Measurements from ENCODE around the gene OLA1.

The OLA1 gene

GRCh38 chr2:174048243-174048642 lies 200.1 kb downstream of the OLA1 start:
- Histone ChIP-seq H3K9me3 (ENCODE audit: control insufficient read depth in 1 of 2, low read length in 2 of 2) (no peaks in the 10 kb centered on the region), H3K27me3 (ENCODE audit: low read depth, low read length) (no peaks in the 10 kb centered on the region), H3K27ac (ENCODE audit: low read length) (no peak overlapping the region), H3K36me3 (ENCODE audit: control insufficient read depth in 1 of 2, insufficient read depth in 2 of 2, low read length in 2 of 2) (no peaks in the 10 kb centered on the region), H3K4me3 (ENCODE audit: low read depth in 1 of 2, low read length in 2 of 2) (no peak overlapping the region), H3K4me1 (ENCODE audit: control insufficient read depth in 1 of 2, insufficient read depth in 2 of 2, low read length in 2 of 2) (peaks cover 0 to 5% of the 10 kb centered on the region in 2 donors)

- Histone ChIP-seq H3K9me3 (ENCODE audit: control insufficient read depth in 1 of 2, low read length in 2 of 2) (no peaks in the 10 kb centered on the region), H3K27me3 (ENCODE audit: low read depth, low read length) (no peaks in the 10 kb centered on the region), H3K4me1 (ENCODE audit: control insufficient read depth in 1 of 2, insufficient read depth in 2 of 2, low read length in 2 of 2) (peaks cover 0 to 5% of the 10 kb centered on the region in 2 donors), H3K36me3 (ENCODE audit: control insufficient read depth in 1 of 2, insufficient read depth in 2 of 2, low read length in 2 of 2) (no peaks in the 10 kb centered on the region), H3K4me3 (ENCODE audit: low read depth in 1 of 2, low read length in 2 of 2) (no peak overlapping the region), H3K27ac (ENCODE audit: low read length) (no peak overlapping the region)
Observed at GRCh38 chr2:174047746-174048145, 200.6 kb downstream of the OLA1 start.

- Histone ChIP-seq H3K36me3 (ENCODE audit: control insufficient read depth in 1 of 2, insufficient read depth in 2 of 2, low read length in 2 of 2) (no peaks in the 10 kb centered on the region), H3K27ac (ENCODE audit: low read length) (no peak overlapping the region), H3K4me3 (ENCODE audit: low read depth in 1 of 2, low read length in 2 of 2) (no peak overlapping the region), H3K27me3 (ENCODE audit: low read depth, low read length) (no peaks in the 10 kb centered on the region), H3K4me1 (ENCODE audit: control insufficient read depth in 1 of 2, insufficient read depth in 2 of 2, low read length in 2 of 2) (no peaks in the 10 kb centered on the region), H3K9me3 (ENCODE audit: control insufficient read depth in 1 of 2, low read length in 2 of 2) (no peaks in the 10 kb centered on the region)
Observed at GRCh38 chr2:174046172-174046571, 202.2 kb downstream of the OLA1 start.

- Histone ChIP-seq H3K4me3 (ENCODE audit: low read depth in 1 of 2, low read length in 2 of 2) (no peak overlapping the region), H3K4me1 (ENCODE audit: control insufficient read depth in 1 of 2, insufficient read depth in 2 of 2, low read length in 2 of 2) (no peaks in the 10 kb centered on the region), H3K27me3 (ENCODE audit: low read depth, low read length) (no peaks in the 10 kb centered on the region), H3K27ac (ENCODE audit: low read length) (no peak overlapping the region), H3K9me3 (ENCODE audit: control insufficient read depth in 1 of 2, low read length in 2 of 2) (no peaks in the 10 kb centered on the region), H3K36me3 (ENCODE audit: control insufficient read depth in 1 of 2, insufficient read depth in 2 of 2, low read length in 2 of 2) (no peaks in the 10 kb centered on the region)
Observed at GRCh38 chr2:174044556-174044955, 203.8 kb downstream of the OLA1 start.

- H3K27me3 ChIP-seq (ENCODE audit: low read depth, low read length) = no peaks in the 10 kb centered on the region
- no peaks in the 10 kb centered on the region for H3K4me1 ChIP-seq (ENCODE audit: control insufficient read depth in 1 of 2, insufficient read depth in 2 of 2, low read length in 2 of 2)
- H3K4me3 ChIP-seq (ENCODE audit: low read depth in 1 of 2, low read length in 2 of 2) = no peak overlapping the region
- H3K9me3 ChIP-seq (ENCODE audit: control insufficient read depth in 1 of 2, low read length in 2 of 2) = no peaks in the 10 kb centered on the region
- no peak overlapping the region for H3K27ac ChIP-seq (ENCODE audit: low read length)
- no peaks in the 10 kb centered on the region for H3K36me3 ChIP-seq (ENCODE audit: control insufficient read depth in 1 of 2, insufficient read depth in 2 of 2, low read length in 2 of 2)
Observed at GRCh38 chr2:174040417-174040701, 208.0 kb downstream of the OLA1 start.

- no peaks in the 10 kb centered on the region for H3K9me3 ChIP-seq (ENCODE audit: control insufficient read depth in 1 of 2, low read length in 2 of 2)
- no peaks in the 10 kb centered on the region for H3K36me3 ChIP-seq (ENCODE audit: control insufficient read depth in 1 of 2, insufficient read depth in 2 of 2, low read length in 2 of 2)
- H3K27ac ChIP-seq (ENCODE audit: low read length) = peak overlapping the region; percentile 66
- no peaks in the 10 kb centered on the region for H3K27me3 ChIP-seq (ENCODE audit: low read depth, low read length)
- no peaks in the 10 kb centered on the region for H3K4me1 ChIP-seq (ENCODE audit: control insufficient read depth in 1 of 2, insufficient read depth in 2 of 2, low read length in 2 of 2)
- peak overlapping the region; percentile 19 to 29 for H3K4me3 ChIP-seq (ENCODE audit: low read depth in 1 of 2, low read length in 2 of 2)
Observed at GRCh38 chr2:174039551-174040416, 208.5 kb downstream of the OLA1 start.

- H3K9me3 ChIP-seq (ENCODE audit: control insufficient read depth in 1 of 2, low read length in 2 of 2) = no peaks in the 10 kb centered on the region
- H3K27ac ChIP-seq (ENCODE audit: low read length) = peak overlapping the region; percentile 1
- H3K4me3 ChIP-seq (ENCODE audit: low read depth in 1 of 2, low read length in 2 of 2) = no peak overlapping the region
- no peaks in the 10 kb centered on the region for H3K27me3 ChIP-seq (ENCODE audit: low read depth, low read length)
- H3K36me3 ChIP-seq (ENCODE audit: control insufficient read depth in 1 of 2, insufficient read depth in 2 of 2, low read length in 2 of 2) = no peaks in the 10 kb centered on the region
- no peaks in the 10 kb centered on the region for H3K4me1 ChIP-seq (ENCODE audit: control insufficient read depth in 1 of 2, insufficient read depth in 2 of 2, low read length in 2 of 2)
Observed at GRCh38 chr2:174038462-174038861, 209.9 kb downstream of the OLA1 start.

GRCh38 chr2:174036825-174037224 lies 211.5 kb downstream of the OLA1 start:
- Histone ChIP-seq H3K9me3 (ENCODE audit: control insufficient read depth in 1 of 2, low read length in 2 of 2) (no peaks in the 10 kb centered on the region), H3K4me3 (ENCODE audit: low read depth in 1 of 2, low read length in 2 of 2) (no peak overlapping the region), H3K4me1 (ENCODE audit: control insufficient read depth in 1 of 2, insufficient read depth in 2 of 2, low read length in 2 of 2) (no peaks in the 10 kb centered on the region), H3K27ac (ENCODE audit: low read length) (no peak overlapping the region), H3K27me3 (ENCODE audit: low read depth, low read length) (no peaks in the 10 kb centered on the region), H3K36me3 (ENCODE audit: control insufficient read depth in 1 of 2, insufficient read depth in 2 of 2, low read length in 2 of 2) (no peaks in the 10 kb centered on the region)

GRCh38 chr2:174035981-174036742 lies 212.2 kb downstream of the OLA1 start:
- Histone ChIP-seq H3K4me1 (ENCODE audit: control insufficient read depth in 1 of 2, insufficient read depth in 2 of 2, low read length in 2 of 2) (no peaks in the 10 kb centered on the region), H3K36me3 (ENCODE audit: control insufficient read depth in 1 of 2, insufficient read depth in 2 of 2, low read length in 2 of 2) (no peaks in the 10 kb centered on the region), H3K27me3 (ENCODE audit: low read depth, low read length) (no peaks in the 10 kb centered on the region), H3K4me3 (ENCODE audit: low read depth in 1 of 2, low read length in 2 of 2) (no peak overlapping the region), H3K9me3 (ENCODE audit: control insufficient read depth in 1 of 2, low read length in 2 of 2) (no peaks in the 10 kb centered on the region), H3K27ac (ENCODE audit: low read length) (no peak overlapping the region)

- no peaks in the 10 kb centered on the region for H3K4me1 ChIP-seq (ENCODE audit: control insufficient read depth in 1 of 2, insufficient read depth in 2 of 2, low read length in 2 of 2)
- H3K27me3 ChIP-seq (ENCODE audit: low read depth, low read length) = no peaks in the 10 kb centered on the region
- no peaks in the 10 kb centered on the region for H3K36me3 ChIP-seq (ENCODE audit: control insufficient read depth in 1 of 2, insufficient read depth in 2 of 2, low read length in 2 of 2)
- H3K9me3 ChIP-seq (ENCODE audit: control insufficient read depth in 1 of 2, low read length in 2 of 2) = no peaks in the 10 kb centered on the region
- H3K27ac ChIP-seq (ENCODE audit: low read length) = no peak overlapping the region
- H3K4me3 ChIP-seq (ENCODE audit: low read depth in 1 of 2, low read length in 2 of 2) = no peak overlapping the region
Observed at GRCh38 chr2:174035117-174035635, 213.2 kb downstream of the OLA1 start.

GRCh38 chr2:174033163-174033550 lies 215.2 kb downstream of the OLA1 start:
- Histone ChIP-seq H3K4me1 (ENCODE audit: control insufficient read depth in 1 of 2, insufficient read depth in 2 of 2, low read length in 2 of 2) (no peaks in the 10 kb centered on the region), H3K27ac (ENCODE audit: low read length) (no peak overlapping the region), H3K9me3 (ENCODE audit: control insufficient read depth in 1 of 2, low read length in 2 of 2) (no peaks in the 10 kb centered on the region), H3K4me3 (ENCODE audit: low read depth in 1 of 2, low read length in 2 of 2) (no peak overlapping the region), H3K27me3 (ENCODE audit: low read depth, low read length) (no peaks in the 10 kb centered on the region), H3K36me3 (ENCODE audit: control insufficient read depth in 1 of 2, insufficient read depth in 2 of 2, low read length in 2 of 2) (no peaks in the 10 kb centered on the region)
